Caco-2 (cell line): ENCODE measurements around the gene KBTBD8. TPM values are rescaled to one million over a fixed set of nuclear protein-coding genes. Genes with fewer than 3 reads are reported as not detected.

Source experiments
- BruUV-seq: library from RNA; stranded (reverse); fragments of 400-500 nt; replicated peaks from 2 replicates; lab custom pipeline; 2021; lab: Mats Ljungman, UMichigan
- CTCF ChIA-PET: fragments of 300-600 bp; sonication (Branson Sonifier 250); formaldehyde crosslinking; loops from one replicate; lab custom pipeline; 2022; ENCODE audit warnings: antibody characterized with exemption; lab: Charles Lee
- POLR2A ChIA-PET: fragments of 300-600 bp; sonication (Branson Sonifier 250); formaldehyde crosslinking; loops from one replicate; lab custom pipeline; 2022; ENCODE audit warnings: antibody characterized with exemption; lab: Charles Lee
- DNase-seq, 2 experiments: peaks; one replicate each; pipeline versions ENCODE4 v3.0.0 to v3.0.0-alpha.2; 2020 to 2022
- H3K27me3 ChIP-seq: replicated peaks from 2 replicates; pipeline ENCODE4 v1.6.0; 2011; ENCODE audit warnings: low read length; ENCODE audit not compliant: control insufficient read depth, insufficient read depth
- H3K36me3 ChIP-seq: 2 replicates; pipeline ENCODE4 v1.5.1; 2011; ENCODE audit warnings: low read length; ENCODE audit not compliant: control insufficient read depth, insufficient read depth
- H3K4me1 ChIP-seq: fragments of 250-450 bp; sonication (Bioruptor Pico); 2 replicates; pipeline ENCODE4 v1.5.1; 2020; ENCODE audit warnings: mild to moderate bottlenecking
- H3K4me3 ChIP-seq: 2 replicates; pipeline ENCODE4 v1.5.1; 2011; ENCODE audit warnings: low read depth, mild to moderate bottlenecking, control low read depth, low read length
- H3K9me3 ChIP-seq: fragments of 250-450 bp; sonication (Bioruptor Pico); 2 replicates; pipeline ENCODE4 v1.5.1; 2020; ENCODE audit warnings: mild to moderate bottlenecking, moderate library complexity
- H3K27ac Mint-ChIP-seq: one replicate; pipeline ENCODE4 v1.8.0; 2022; ENCODE audit warnings: mixed read lengths; ENCODE audit not compliant: unreplicated experiment
- H3K27me3 Mint-ChIP-seq: one replicate; pipeline ENCODE4 v1.8.0; 2022; ENCODE audit warnings: mixed read lengths; ENCODE audit not compliant: insufficient read depth, unreplicated experiment
- H3K36me3 Mint-ChIP-seq: one replicate; pipeline ENCODE4 v1.8.0; 2022; ENCODE audit warnings: mild to moderate bottlenecking, mixed read lengths; ENCODE audit not compliant: insufficient read depth, unreplicated experiment
- H3K4me1 Mint-ChIP-seq: one replicate; pipeline ENCODE4 v1.8.0; 2022; ENCODE audit warnings: low read depth, mixed read lengths; ENCODE audit not compliant: unreplicated experiment
- H3K4me3 Mint-ChIP-seq: one replicate; pipeline ENCODE4 v1.8.0; 2022; ENCODE audit warnings: mild to moderate bottlenecking, moderate library complexity, mixed read lengths; ENCODE audit not compliant: unreplicated experiment
- H3K9me3 Mint-ChIP-seq: one replicate; pipeline ENCODE4 v1.8.0; 2022; ENCODE audit warnings: mixed read lengths; ENCODE audit not compliant: unreplicated experiment
- CTCF ChIP-seq, 2 experiments: fragments of 200-600 bp in 1 of 2; IDR thresholded peaks; 1 replicate in 1 of 2; 2 replicates in 1 of 2; pipeline versions ENCODE4 v1.5.1 to v1.8.0; 2011 to 2022; ENCODE audit warnings: antibody characterized with exemption in 1 of 2, control low read depth in 1 of 2, inconsistent platforms in 1 of 2, low read depth in 1 of 2, low read length in 1 of 2, mild to moderate bottlenecking in 1 of 2, moderate library complexity in 1 of 2; ENCODE audit not compliant: insufficient read depth in 1 of 2, severe bottlenecking in 1 of 2, unreplicated experiment in 1 of 2
- intact Hi-C: fragments of 100-400 bp; cut with micrococcal nuclease; formaldehyde crosslinking; loops from one replicate; pipeline ENCODE4 v1.10.0; 2022; ENCODE audit not compliant: unreplicated experiment
- total RNA-seq: library from RNA; stranded (reverse); gene quantifications from 2 replicates; pipeline ENCODE4 v1.2.3, GENCODE V29; 2022

The KBTBD8 gene
- total RNA-seq, 1 experiment from 2014 or later, result 6.8 TPM

DNA sequence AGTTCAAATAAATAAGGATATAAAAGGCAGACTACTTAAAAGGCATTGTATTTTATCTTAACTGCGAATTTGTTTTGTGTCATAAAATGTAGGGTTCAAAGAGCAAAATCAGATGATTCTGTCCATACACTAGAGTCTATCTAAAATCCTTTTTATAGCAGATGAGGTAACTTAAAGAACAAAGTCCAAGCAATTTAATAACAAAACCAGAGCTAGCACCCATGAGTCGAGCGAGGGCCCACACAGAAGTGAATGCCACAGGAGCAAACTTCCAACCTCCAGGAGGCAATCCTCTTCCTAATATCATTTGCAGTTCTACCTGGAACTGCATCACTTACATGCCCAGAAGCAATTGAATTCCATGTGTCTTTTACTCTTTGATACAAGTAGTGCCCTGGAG is 35.4 kb upstream of the KBTBD8 start:
- peaks cover 14% of the 10 kb centered on the region for H3K4me1 Mint-ChIP-seq
- intact Hi-C loops, result no loop called here
- Histone ChIP-seq H3K36me3 (no peaks in the 10 kb centered on the region), H3K27me3 (no peaks in the 10 kb centered on the region), H3K4me1 (no peaks in the 10 kb centered on the region), H3K9me3 (no peaks in the 10 kb centered on the region), H3K4me3 (no peak overlapping the region)
- DNase-seq, result no peak
- H3K9me3 Mint-ChIP-seq, result no peaks in the 10 kb centered on the region
- no peak overlapping the region for H3K27ac Mint-ChIP-seq
- no TSS peak for BruUV-seq
- POLR2A ChIA-PET, result no interaction called here
- TF ChIP-seq CTCF (IDR thresholded peaks at IDR 0.05; ENCODE audit: insufficient read depth in 1 of 2, low read depth in 1 of 2, low read length in 1 of 2, severe bottlenecking in 1 of 2, unreplicated experiment in 1 of 2), result no peak
- H3K36me3 Mint-ChIP-seq, result no peaks in the 10 kb centered on the region
- H3K27me3 Mint-ChIP-seq, result peaks cover 6% of the 10 kb centered on the region
- no peak overlapping the region for H3K4me3 Mint-ChIP-seq
- CTCF ChIA-PET, result no interaction called here

- Histone ChIP-seq H3K27me3 (no peaks in the 10 kb centered on the region), H3K4me3 (no peak overlapping the region), H3K36me3 (no peaks in the 10 kb centered on the region), H3K9me3 (no peaks in the 10 kb centered on the region), H3K4me1 (peaks cover 6% of the 10 kb centered on the region; the same call in 1 of the 2 replicates)
- H3K4me3 Mint-ChIP-seq, result no peak overlapping the region
- BruUV-seq, result no TSS peak
- H3K27me3 Mint-ChIP-seq, result peaks cover 6% of the 10 kb centered on the region
- no peak for DNase-seq
- H3K27ac Mint-ChIP-seq, result no peak overlapping the region
- H3K36me3 Mint-ChIP-seq, result no peaks in the 10 kb centered on the region
- intact Hi-C loops, result loop anchor here (1.0 kb wide), 2 partner anchors 33 to 386 kb away; no protein-coding TSS in a partner anchor
- POLR2A ChIA-PET, result no interaction called here
- no peaks in the 10 kb centered on the region for H3K9me3 Mint-ChIP-seq
- CTCF ChIA-PET, result interaction anchor here (0.6 to 1.7 kb wide), 8 partner anchors 10 to 224 kb away, joined by 3 to 15 read pairs (median 4); partner anchors contain the start of gene KBTBD8
- H3K4me1 Mint-ChIP-seq, result no peaks in the 10 kb centered on the region
- no peak for TF ChIP-seq CTCF (IDR thresholded peaks at IDR 0.05; ENCODE audit: insufficient read depth in 1 of 2, low read depth in 1 of 2, low read length in 1 of 2, severe bottlenecking in 1 of 2, unreplicated experiment in 1 of 2)
These were observed 26.9 kb upstream of the KBTBD8 start for GRCh38 chr3:66971245-66971644.

- no TSS peak for BruUV-seq
- POLR2A ChIA-PET, result no interaction called here
- peak; percentile 70 to 83 for TF ChIP-seq CTCF (IDR thresholded peaks at IDR 0.05; ENCODE audit: insufficient read depth in 1 of 2, low read depth in 1 of 2, low read length in 1 of 2, severe bottlenecking in 1 of 2, unreplicated experiment in 1 of 2)
- Mint-ChIP-seq H3K27me3 (peaks cover 6% of the 10 kb centered on the region), H3K4me3 (peak overlapping the region; percentile 58), H3K36me3 (no peaks in the 10 kb centered on the region), H3K9me3 (no peaks in the 10 kb centered on the region), H3K4me1 (no peaks in the 10 kb centered on the region), H3K27ac (no peak overlapping the region)
- intact Hi-C loops, result loop anchor here (1.0 kb wide), 4 partner anchors 34 to 385 kb away; no protein-coding TSS in a partner anchor
- Histone ChIP-seq H3K9me3 (no peaks in the 10 kb centered on the region), H3K4me1 (peaks cover 6% of the 10 kb centered on the region; the same call in 1 of the 2 replicates), H3K36me3 (no peaks in the 10 kb centered on the region), H3K27me3 (no peaks in the 10 kb centered on the region), H3K4me3 (peak overlapping the region; percentile 18; the same call in 1 of the 2 replicates)
- CTCF ChIA-PET, result interaction anchor here (0.6 to 1.7 kb wide), 11 partner anchors 9 to 386 kb away, joined by 3 to 15 read pairs (median 4); partner anchors contain the start of gene KBTBD8
- DNase-seq, result peak; percentile 76 to 78
These were observed 26.1 kb upstream of the KBTBD8 start for GRCh38 chr3:66971891-66972551.
